GM13976 (cell line): ENCODE measurements around the gene PPP4C.

Experiments
- DNase-seq: peaks from one replicate; pipeline ENCODE4 v3.0.0; 2012; ENCODE audit warnings: low spot score
- CTCF ChIP-seq: IDR thresholded peaks from 2 replicates; pipeline ENCODE4 v1.5.1; 2012; ENCODE audit warnings: borderline replicate concordance, mild to moderate bottlenecking; ENCODE audit not compliant: insufficient read depth; ENCODE audit errors: extremely low read depth, missing control alignments, control extremely low read depth
- in situ Hi-C: fragments of 300-500 bp; cut with MboI; formaldehyde crosslinking; loops from one replicate; pipeline ENCODE4 v1.12.0; 2022; ENCODE audit warnings: low sequenced_read_pairs, mixed read lengths, inconsistent platforms; ENCODE audit not compliant: unreplicated experiment

PPP4C gene

DNA sequence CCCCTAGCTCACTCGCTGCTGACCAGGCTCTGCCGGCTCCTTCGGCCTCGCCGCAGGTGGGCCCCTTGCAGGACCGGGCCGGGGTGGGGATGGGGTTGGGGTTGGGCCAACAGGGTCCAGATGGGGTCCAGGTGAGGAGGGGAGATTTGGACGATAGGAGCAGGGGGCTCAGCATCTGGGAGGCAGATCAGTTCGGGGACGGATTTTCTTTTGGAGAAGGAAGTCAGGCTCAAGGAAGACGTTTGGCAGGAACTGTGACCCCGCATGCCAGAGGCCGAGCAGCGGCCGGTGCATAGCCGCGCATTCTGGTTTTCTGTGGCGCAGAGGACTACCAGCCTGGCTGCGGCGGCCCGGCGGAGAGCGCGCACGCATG, 11.1 kb upstream of the PPP4C start:
- in situ Hi-C loops, result no loop called here
- no peak for DNase-seq
- TF ChIP-seq CTCF, result no peak

- DNase-seq, result peak; percentile 97
- in situ Hi-C loops, result no loop called here
- no peak for TF ChIP-seq CTCF
Measured at GRCh38 chr16:30065102-30065942, 10.5 kb upstream of the PPP4C start, which contains the start of gene ALDOA. Gene ALDOA (plus strand): TSS chr16:30065760. CDS start chr16:30066898, 1,138 bp downstream.

- in situ Hi-C loops, result no loop called here
- no peak for DNase-seq
- TF ChIP-seq CTCF, result no peak
Measured at GRCh38 chr16:30065943-30066760, 9.6 kb upstream of the PPP4C start.

DNA sequence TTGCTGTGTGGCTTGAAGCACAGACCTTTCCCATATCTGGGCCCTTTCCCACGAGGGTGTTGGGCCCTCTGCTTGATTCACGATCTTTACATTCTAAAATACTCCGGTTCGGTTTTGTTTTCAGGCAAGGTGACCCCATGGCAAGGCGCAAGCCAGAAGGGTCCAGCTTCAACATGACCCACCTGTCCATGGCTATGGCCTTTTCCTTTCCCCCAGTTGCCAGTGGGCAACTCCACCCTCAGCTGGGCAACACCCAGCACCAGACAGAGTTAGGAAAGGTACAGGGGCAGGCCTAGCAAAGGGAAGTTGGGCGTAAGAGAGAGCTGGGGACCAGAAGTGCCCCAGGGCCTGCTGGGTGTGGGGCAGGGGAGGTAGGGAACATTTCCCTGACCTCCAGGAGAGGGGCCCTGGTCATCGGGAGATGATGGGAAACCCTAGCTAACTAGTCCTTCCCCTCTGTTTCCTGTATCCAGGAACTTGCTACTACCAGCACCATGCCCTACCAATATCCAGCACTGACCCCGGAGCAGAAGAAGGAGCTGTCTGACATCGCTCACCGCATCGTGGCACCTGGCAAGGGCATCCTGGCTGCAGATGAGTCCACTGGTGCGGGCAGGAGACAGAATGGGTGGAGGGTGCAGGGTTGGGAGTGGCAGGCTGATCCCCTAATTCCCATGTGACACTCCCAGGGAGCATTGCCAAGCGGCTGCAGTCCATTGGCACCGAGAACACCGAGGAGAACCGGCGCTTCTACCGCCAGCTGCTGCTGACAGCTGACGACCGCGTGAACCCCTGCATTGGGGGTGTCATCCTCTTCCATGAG, 8.8 kb upstream of the PPP4C start:
- TF ChIP-seq CTCF, result no peak
- no peak for DNase-seq
- in situ Hi-C loops, result no loop called here

DNA sequence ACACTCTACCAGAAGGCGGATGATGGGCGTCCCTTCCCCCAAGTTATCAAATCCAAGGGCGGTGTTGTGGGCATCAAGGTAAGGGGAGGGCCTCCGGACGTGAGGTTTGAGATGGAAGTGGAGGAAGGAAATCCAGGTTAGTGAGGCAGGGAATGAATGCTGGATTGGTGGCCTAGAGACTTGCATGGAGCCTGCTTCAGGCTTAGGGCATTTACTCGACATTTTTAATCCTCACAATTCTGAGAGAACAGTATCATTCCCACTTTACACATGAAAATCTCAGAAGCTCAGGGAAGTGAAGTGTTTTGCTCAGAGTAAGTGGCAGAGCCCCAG, 8.2 kb upstream of the PPP4C start:
- no peak for TF ChIP-seq CTCF
- in situ Hi-C loops, result no loop called here

GRCh38 chr16:30068333-30068732, 7.5 kb upstream of the PPP4C start:
- no peak for DNase-seq
- no peak for TF ChIP-seq CTCF
- in situ Hi-C loops, result no loop called here

More for the DNA sequence above, 8.2 kb upstream of the PPP4C start:
- no peak for DNase-seq
